ENCODE results near the gene KIFC1. TPM values are rescaled to one million over a fixed set of nuclear protein-coding genes. Genes with fewer than 3 reads are reported as not detected.

The KIFC1 gene
- total and polyA plus RNA-seq, 9 of the 15 experiments (the other 6 are each of a cell fraction or from before 2014, with no cell fraction given) = 1.3 to 95.2 (median 76.9) TPM

- TF ChIP-seq ZNF512 (tag; IDR thresholded peaks at IDR 0.05) = peak; percentile 20; the same call in 1 of the 2 replicates
- peak; percentile 75 for TF ChIP-seq GABPA (tag; conservative IDR thresholded peaks at IDR 0.05; ENCODE audit: low read depth)
- peak; percentile 43 for TF ChIP-seq EP300 (IDR thresholded peaks at IDR 0.05; ENCODE audit: low read length)
- TF ChIP-seq ZNF184 (CRISPR knock-in tag; IDR thresholded peaks at IDR 0.05) = no peak
- no peak for TF ChIP-seq ETV6 (IDR thresholded peaks at IDR 0.05; ENCODE audit: borderline replicate concordance in 1 of 2, low read depth in 2 of 2, low read length in 1 of 2)
- TF ChIP-seq ETV6 (CRISPR knock-in tag; IDR thresholded peaks at IDR 0.05; ENCODE audit: borderline replicate concordance) = no peak
- no peak for TF ChIP-seq ZC3H8 (IDR thresholded peaks at IDR 0.05)
- peak in 2 of 3 experiments; percentile 89 to 99; a peak in 4 of 6 replicates for TF ChIP-seq ZBTB11 (CRISPR knock-in tag; IDR thresholded peaks at IDR 0.05)
- TF ChIP-seq PBX2 (CRISPR knock-in tag; IDR thresholded peaks at IDR 0.05; ENCODE audit: low read depth) = no peak
- 0 out of 2 replicates have a peak, but pooled peaks have one; percentile 31 for TF ChIP-seq PBX2 (tag; conservative IDR thresholded peaks at IDR 0.05; ENCODE audit: low read depth)
- TF ChIP-seq TCF7 (IDR thresholded peaks at IDR 0.05; ENCODE audit: borderline replicate concordance) = no peak
- peak; percentile 87 for TF ChIP-seq NFATC3 (IDR thresholded peaks at IDR 0.05)
- TF ChIP-seq NR2C2 (CRISPR knock-in tag; IDR thresholded peaks at IDR 0.05) = no peak
- TF ChIP-seq NR2C2 (tag; IDR thresholded peaks at IDR 0.05) = no peak
- no peak for TF ChIP-seq MECOM (CRISPR knock-in tag; IDR thresholded peaks at IDR 0.05)
- TF ChIP-seq MEF2D (tag; conservative IDR thresholded peaks at IDR 0.05; ENCODE audit: low read depth) = 0 out of 2 replicates have a peak, but pooled peaks have one; percentile 56
- no peak for TF ChIP-seq TEAD2 (tag; IDR thresholded peaks at IDR 0.05)
- no peak for TF ChIP-seq ZKSCAN8 (CRISPR knock-in tag; IDR thresholded peaks at IDR 0.05)
Observed at GRCh38 chr6:33420491-33421343, 29.1 kb downstream of the KIFC1 start (continued).
